Loucy (cell line): ENCODE results near the gene FOXD3.

Source experiments
- H2AFZ ChIP-seq: fragments of 200-600 bp; sonication (generic); 2 replicates; pipeline ENCODE4 v1.6.0; 2016; ENCODE audit warnings: antibody characterized with exemption, mild to moderate bottlenecking, low read length, moderate library complexity
- H3F3A ChIP-seq: fragments of 200-600 bp; 2 replicates; pipeline ENCODE4 v1.6.0; 2016; ENCODE audit warnings: antibody characterized with exemption, low read depth, mild to moderate bottlenecking
- H3K27me3 ChIP-seq: fragments of 200-600 bp; sonication (generic); 2 replicates; pipeline ENCODE4 v1.6.1; 2014; ENCODE audit warnings: low read length, mild to moderate bottlenecking; ENCODE audit not compliant: insufficient read depth, poor library complexity, severe bottlenecking
- H3K36me3 ChIP-seq: fragments of 200-600 bp; sonication (generic); 2 replicates; pipeline ENCODE4 v1.6.1; 2016; ENCODE audit warnings: low read length; ENCODE audit not compliant: insufficient read depth
- H3K4me1 ChIP-seq: fragments of 200-600 bp; sonication (generic); 2 replicates; pipeline ENCODE4 v1.5.1; 2014; ENCODE audit warnings: low read length, mild to moderate bottlenecking; ENCODE audit not compliant: insufficient read depth, poor library complexity, severe bottlenecking
- H3K4me2 ChIP-seq: fragments of 200-600 bp; sonication (generic); 2 replicates; pipeline ENCODE4 v1.6.0; 2014; ENCODE audit warnings: antibody characterized with exemption, low read length, low read depth, mild to moderate bottlenecking; ENCODE audit not compliant: poor library complexity, severe bottlenecking
- H3K4me3 ChIP-seq: fragments of 200-600 bp; sonication (generic); 2 replicates; pipeline ENCODE4 v1.5.1; 2014; ENCODE audit warnings: low read length, mild to moderate bottlenecking, mixed read lengths; ENCODE audit not compliant: poor library complexity, severe bottlenecking
- H3K79me2 ChIP-seq: fragments of 200-600 bp; sonication (generic); 2 replicates; pipeline ENCODE4 v1.6.1; 2014; ENCODE audit warnings: low read length; ENCODE audit not compliant: insufficient read depth
- H3K9ac ChIP-seq: fragments of 200-600 bp; sonication (generic); 2 replicates; pipeline ENCODE4 v1.6.0; 2014; ENCODE audit warnings: mild to moderate bottlenecking, low read depth, low read length, moderate library complexity; ENCODE audit not compliant: poor library complexity, severe bottlenecking
- H3K9me2 ChIP-seq: fragments of 200-600 bp; sonication (generic); replicated peaks from 2 replicates; pipeline ENCODE4 v1.6.1; 2016; ENCODE audit warnings: low read depth, low read length, mixed read lengths
- H3K9me3 ChIP-seq: fragments of 200-600 bp; sonication (generic); 2 replicates; pipeline ENCODE4 v1.6.1; 2014; ENCODE audit warnings: mild to moderate bottlenecking, antibody characterized with exemption, low read length, low read depth; ENCODE audit not compliant: insufficient read depth
- H4K20me1 ChIP-seq: fragments of 200-600 bp; sonication (generic); 2 replicates; pipeline ENCODE4 v1.6.0; 2014; ENCODE audit warnings: antibody characterized with exemption, low read length, mild to moderate bottlenecking; ENCODE audit not compliant: insufficient read depth, poor library complexity, severe bottlenecking
- EZH2phosphoT487 ChIP-seq: fragments of 200-600 bp; IDR thresholded peaks from 2 replicates; pipeline ENCODE4 v1.6.1; 2018; ENCODE audit warnings: antibody characterized with exemption, mild to moderate bottlenecking, moderate library complexity, borderline replicate concordance
- TF ChIP-seq, protein P1 (sequence below): fragments of 200-600 bp; sonication (generic); conservative IDR thresholded peaks from 2 replicates; pipeline ENCODE4 v1.5.1; 2014; ENCODE audit warnings: mild to moderate bottlenecking, antibody characterized with exemption, low read length

FOXD3 gene

GRCh38 chr1:63326106-63326472 lies 3.7 kb downstream of the FOXD3 start:
- Histone ChIP-seq H3K4me2 (no peak overlapping the region), H3K79me2 (no peaks in the 10 kb centered on the region), H4K20me1 (no peaks in the 10 kb centered on the region), H3K27me3 (no peaks in the 10 kb centered on the region), H3K9me2 (no peaks in the 10 kb centered on the region), H3K4me3 (no peak overlapping the region), H3K9me3 (no peaks in the 10 kb centered on the region), H3K36me3 (no peaks in the 10 kb centered on the region), H3K9ac (no peak overlapping the region), H3K4me1 (no peaks in the 10 kb centered on the region), H2AFZ (no peak overlapping the region), H3F3A (no peaks in the 10 kb centered on the region)
- TF ChIP-seq, protein P1, sequence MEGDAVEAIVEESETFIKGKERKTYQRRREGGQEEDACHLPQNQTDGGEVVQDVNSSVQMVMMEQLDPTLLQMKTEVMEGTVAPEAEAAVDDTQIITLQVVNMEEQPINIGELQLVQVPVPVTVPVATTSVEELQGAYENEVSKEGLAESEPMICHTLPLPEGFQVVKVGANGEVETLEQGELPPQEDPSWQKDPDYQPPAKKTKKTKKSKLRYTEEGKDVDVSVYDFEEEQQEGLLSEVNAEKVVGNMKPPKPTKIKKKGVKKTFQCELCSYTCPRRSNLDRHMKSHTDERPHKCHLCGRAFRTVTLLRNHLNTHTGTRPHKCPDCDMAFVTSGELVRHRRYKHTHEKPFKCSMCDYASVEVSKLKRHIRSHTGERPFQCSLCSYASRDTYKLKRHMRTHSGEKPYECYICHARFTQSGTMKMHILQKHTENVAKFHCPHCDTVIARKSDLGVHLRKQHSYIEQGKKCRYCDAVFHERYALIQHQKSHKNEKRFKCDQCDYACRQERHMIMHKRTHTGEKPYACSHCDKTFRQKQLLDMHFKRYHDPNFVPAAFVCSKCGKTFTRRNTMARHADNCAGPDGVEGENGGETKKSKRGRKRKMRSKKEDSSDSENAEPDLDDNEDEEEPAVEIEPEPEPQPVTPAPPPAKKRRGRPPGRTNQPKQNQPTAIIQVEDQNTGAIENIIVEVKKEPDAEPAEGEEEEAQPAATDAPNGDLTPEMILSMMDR: no peak
- TF ChIP-seq EZH2phosphoT487: no peak

- H3K27me3 ChIP-seq: no peaks in the 10 kb centered on the region
- no peaks in the 10 kb centered on the region for H4K20me1 ChIP-seq
- no peaks in the 10 kb centered on the region for H3K4me1 ChIP-seq
- TF ChIP-seq, protein P1: no peak
- TF ChIP-seq EZH2phosphoT487: no peak
- H3F3A ChIP-seq: no peaks in the 10 kb centered on the region
- no peak overlapping the region for H3K9ac ChIP-seq
- no peaks in the 10 kb centered on the region for H3K9me3 ChIP-seq
- H3K79me2 ChIP-seq: no peaks in the 10 kb centered on the region
- H3K4me3 ChIP-seq: no peak overlapping the region
- no peak overlapping the region for H2AFZ ChIP-seq
- no peaks in the 10 kb centered on the region for H3K36me3 ChIP-seq
- no peak overlapping the region for H3K4me2 ChIP-seq
- H3K9me2 ChIP-seq: no peaks in the 10 kb centered on the region
These were observed 4.4 kb downstream of the FOXD3 start for GRCh38 chr1:63326473-63327380.

DNA sequence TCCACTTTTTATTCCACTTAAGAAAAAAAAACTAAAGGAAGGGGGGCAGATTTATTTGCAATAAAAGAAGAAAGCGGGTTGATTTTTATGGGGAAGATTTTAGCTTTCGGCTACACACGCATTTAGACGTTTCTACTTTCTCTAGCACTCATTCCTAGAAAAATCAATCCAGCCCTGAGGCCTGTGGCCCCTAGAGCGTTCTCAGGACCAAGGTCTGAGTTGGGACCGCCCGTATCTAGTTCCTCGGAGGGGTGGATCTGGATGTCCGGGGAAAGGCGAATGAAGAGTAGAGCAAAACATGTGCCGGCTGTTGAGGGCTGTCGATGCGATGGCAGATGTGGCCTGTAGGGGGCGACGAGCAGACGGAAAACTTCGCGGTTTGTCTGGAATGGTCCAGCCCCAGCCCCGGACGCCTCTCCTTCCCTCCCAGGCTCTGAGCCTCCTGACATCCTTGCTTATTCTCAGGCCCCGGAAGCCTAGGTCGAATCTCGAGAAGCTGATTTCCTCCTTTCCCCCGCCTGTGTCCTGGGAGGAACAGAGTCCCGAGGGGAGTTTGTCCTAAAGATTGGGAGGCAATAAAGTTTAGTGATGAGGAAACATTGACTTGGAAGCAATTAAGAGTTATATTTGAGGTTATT lies 5.2 kb downstream of the FOXD3 start:
- no peaks in the 10 kb centered on the region for H3K79me2 ChIP-seq
- H2AFZ ChIP-seq: no peak overlapping the region
- H4K20me1 ChIP-seq: no peaks in the 10 kb centered on the region
- TF ChIP-seq, protein P1: peak; percentile 79
- TF ChIP-seq EZH2phosphoT487: no peak
- no peaks in the 10 kb centered on the region for H3F3A ChIP-seq
- H3K9ac ChIP-seq: no peak overlapping the region
- H3K9me2 ChIP-seq: no peaks in the 10 kb centered on the region
- H3K36me3 ChIP-seq: no peaks in the 10 kb centered on the region
- H3K27me3 ChIP-seq: no peaks in the 10 kb centered on the region
- H3K4me1 ChIP-seq: no peaks in the 10 kb centered on the region
- no peaks in the 10 kb centered on the region for H3K9me3 ChIP-seq
- no peak overlapping the region for H3K4me3 ChIP-seq
- H3K4me2 ChIP-seq: no peak overlapping the region
